Measurements from ENCODE around the gene LRP4.

Gene LRP4

DNA sequence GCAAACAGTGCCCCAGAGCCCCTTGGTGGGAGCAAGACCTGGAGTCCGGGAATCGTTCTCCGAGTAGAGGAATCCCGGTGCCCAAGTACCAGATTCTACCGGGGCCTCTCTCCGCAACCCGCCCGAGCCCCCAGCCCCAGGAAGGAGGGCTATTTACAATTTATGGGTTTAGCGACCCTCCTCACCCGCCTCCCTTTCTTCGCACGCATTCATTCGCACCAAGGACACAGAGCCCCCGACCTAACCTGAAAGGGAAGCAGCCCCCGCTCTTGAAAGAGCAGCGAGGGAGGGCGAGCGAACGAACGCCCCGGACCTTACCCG lies 628 bp downstream of the LRP4 start:
- DNase-seq, result no peak

GRCh38 chr11:46917109-46917761 lies 1.1 kb downstream of the LRP4 start:
- DNase-seq, result peak; percentile 29

DNA sequence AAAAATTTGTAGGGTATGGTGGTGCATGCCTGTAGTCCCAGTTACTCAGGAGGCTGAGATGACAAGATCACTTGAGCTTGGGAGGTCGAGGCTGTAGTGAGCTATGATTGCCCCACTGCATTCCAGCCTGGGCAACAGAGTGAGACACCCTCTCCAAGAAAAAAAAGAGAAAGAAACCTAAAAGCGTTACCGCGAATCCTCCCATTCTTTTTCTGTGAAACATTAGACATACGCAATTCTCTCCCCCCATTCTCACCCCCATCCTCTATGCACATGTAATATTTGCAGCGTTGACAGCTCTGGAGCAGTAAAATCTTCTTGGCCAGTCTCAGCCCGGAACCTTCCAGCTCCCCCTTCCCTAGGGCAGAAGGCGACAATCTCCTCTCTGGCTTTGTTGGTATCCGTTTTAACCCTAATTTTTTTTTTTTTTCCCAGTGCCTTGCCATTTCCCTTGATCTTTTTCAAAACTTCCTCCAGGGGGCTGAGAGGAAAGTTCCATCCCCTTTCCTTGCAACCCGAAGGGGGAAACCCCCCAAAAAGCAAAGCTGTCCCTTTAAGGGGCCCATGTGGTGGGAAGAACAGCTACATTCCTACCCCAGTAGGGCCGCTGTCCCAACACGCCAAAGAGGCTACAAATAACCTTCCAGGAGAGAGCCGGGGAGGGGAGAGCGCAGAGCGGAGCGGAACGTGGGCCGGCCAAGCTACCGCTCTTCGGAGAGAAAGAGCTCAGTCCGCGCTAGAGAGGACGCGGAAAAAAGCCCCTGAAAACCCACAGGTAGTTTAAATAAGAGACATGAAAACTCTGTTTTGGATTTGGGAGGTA lies 1.9 kb downstream of the LRP4 start:
- peak; percentile 53 for DNase-seq

DNA sequence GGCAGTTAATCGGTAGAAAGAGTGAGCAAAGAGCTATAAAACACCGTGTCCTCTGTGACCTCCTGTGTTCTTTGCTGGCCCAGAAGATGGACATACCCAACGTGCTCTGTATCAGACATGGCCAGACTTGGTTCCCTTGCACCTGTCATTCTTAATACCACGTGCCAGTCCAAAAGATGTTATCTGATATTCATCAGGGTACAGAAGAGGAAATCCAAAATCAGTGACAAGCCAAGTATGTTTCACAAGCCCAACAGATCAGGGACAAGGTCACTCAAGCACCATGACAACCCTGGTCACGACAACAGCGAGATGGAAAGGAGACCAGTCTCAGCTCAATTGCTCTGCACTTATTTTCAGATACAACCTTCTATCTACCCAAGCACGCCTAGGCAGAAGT lies 3.4 kb downstream of the LRP4 start:
- DNase-seq, result no peak

GRCh38 chr11:46914363-46914762 lies 4.0 kb downstream of the LRP4 start:
- peak; percentile 48 for DNase-seq

DNA sequence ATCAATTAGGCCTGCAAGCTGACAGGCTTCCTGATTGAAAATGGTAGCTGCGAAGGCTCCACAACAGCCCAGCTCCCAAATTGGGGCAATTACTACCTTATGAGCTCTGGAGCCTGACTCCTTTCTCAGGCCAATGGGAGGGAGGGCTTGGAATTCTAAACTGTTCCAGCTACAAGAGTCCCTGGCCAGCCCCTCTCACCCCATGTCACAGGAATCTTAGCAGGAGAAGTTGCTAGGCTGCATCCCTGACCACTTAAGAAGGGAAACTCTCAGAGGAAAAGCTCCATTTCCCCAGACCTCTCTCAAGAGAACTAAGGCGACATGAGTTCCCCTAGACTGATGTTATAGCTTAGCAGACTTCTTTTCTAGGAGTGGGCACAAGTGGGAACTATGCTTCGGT lies 4.9 kb downstream of the LRP4 start:
- DNase-seq, result no peak

GRCh38 chr11:46912526-46913150 lies 5.7 kb downstream of the LRP4 start:
- DNase-seq, result no peak

- no peak for DNase-seq
Observed at GRCh38 chr11:46907606-46908005, 10.7 kb downstream of the LRP4 start.

- DNase-seq, result no peak
Observed at GRCh38 chr11:46906609-46907041, 11.7 kb downstream of the LRP4 start.

- DNase-seq, result no peak
Observed at GRCh38 chr11:46905806-46906205, 12.5 kb downstream of the LRP4 start.

DNA sequence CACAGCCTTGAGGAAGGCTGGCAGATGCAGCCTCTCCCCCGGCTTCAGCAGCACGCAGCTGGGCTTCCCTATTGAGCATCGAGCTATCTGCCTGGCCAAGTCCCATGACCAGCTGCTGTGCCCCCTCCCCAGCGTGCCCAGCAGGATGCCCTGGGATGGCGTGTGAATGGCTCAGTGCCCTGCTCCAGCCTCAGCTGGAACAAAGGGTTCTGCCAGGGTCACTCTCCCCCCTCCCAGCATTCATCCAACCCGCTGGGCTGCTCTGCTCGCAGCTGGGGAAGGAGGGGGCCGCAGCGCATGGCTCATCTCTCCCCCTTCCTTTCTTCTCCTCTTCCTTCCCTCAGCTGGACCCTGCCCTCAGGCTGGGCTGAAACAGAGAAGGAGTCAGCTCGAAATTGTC lies 14.5 kb downstream of the LRP4 start:
- no peak for DNase-seq

- no peak for DNase-seq
Observed at GRCh38 chr11:46902694-46903093, 15.7 kb downstream of the LRP4 start.

DNA sequence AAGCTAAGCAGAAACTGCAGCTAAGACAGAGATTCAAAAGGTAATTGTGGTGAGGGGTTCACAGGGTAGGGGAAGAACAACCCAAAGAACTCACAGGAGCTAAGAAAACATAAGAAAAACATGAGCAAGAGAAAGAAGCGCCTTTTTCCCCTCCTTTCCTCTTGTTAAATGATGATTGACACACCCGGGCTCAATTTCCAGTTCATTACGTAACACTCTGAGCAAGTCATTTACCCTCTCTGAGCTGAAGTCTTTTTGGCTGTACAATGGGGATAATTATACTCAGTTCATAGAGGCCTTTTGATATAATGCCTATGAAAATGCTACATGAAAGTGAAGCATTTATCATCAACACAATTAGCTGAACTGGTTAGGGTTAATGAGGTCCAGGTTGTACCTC lies 17.2 kb downstream of the LRP4 start:
- DNase-seq, result no peak

- no peak for DNase-seq
Observed at GRCh38 chr11:46900091-46900746, 18.1 kb downstream of the LRP4 start.

DNA sequence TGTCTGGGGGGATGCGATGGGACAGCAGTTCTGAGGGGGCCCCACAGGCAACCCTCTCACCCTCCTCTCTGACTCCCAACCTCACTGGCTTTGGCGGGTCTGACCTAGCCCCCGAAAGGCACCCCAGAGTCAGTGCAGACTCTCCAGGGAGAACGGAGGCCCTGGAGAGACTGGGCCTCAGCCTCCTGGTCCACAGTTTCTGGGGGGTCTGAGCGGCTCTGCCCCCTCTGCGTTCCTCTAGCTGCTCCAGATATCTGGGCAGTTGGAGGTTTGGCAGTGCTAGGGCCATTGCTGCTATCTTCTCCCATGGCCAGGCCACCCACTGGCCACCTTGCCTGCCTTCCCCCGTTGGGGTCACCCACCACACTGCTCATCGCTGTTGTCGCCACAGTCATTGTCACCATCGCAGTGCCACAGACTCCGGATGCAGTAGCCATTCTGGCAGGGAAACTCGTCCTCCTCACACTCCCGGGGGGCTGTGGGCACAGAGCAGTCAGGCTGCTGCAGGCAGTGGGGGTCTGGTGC lies 18.8 kb downstream of the LRP4 start:
- no peak for DNase-seq

DNA sequence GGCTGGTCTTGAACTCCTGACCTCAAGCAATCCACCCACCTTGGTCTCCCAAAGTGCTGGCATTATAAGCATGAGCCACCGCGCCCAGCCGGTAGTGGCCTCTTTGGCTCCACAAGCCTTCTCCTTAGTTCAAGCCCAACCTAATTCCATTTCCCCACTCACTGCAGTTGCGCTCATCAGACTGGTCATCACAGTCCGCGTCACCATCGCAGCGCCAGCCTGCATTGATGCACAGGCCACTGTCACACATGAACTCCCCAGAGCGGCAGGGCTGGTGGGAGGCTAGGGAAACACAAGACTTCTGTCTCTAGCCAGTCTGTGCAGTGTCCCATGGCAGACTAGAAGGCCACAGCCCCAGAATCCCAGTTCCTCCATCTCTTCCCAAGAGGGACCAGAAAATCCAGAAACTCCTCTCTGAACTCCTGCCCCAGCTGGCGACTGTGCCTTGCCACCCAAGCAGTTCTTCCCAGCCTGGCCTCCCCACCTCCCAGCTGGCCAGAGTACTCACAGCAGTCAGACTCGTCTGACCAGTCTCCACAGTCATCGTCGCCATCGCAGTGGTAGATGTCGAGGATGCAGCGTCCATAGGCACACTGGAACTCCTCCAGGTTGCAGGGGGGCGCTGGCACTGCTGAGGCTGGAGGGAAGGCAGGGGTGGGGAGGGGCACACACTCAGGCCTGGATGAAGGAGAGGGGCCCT lies 19.8 kb downstream of the LRP4 start:
- DNase-seq, result no peak

DNA sequence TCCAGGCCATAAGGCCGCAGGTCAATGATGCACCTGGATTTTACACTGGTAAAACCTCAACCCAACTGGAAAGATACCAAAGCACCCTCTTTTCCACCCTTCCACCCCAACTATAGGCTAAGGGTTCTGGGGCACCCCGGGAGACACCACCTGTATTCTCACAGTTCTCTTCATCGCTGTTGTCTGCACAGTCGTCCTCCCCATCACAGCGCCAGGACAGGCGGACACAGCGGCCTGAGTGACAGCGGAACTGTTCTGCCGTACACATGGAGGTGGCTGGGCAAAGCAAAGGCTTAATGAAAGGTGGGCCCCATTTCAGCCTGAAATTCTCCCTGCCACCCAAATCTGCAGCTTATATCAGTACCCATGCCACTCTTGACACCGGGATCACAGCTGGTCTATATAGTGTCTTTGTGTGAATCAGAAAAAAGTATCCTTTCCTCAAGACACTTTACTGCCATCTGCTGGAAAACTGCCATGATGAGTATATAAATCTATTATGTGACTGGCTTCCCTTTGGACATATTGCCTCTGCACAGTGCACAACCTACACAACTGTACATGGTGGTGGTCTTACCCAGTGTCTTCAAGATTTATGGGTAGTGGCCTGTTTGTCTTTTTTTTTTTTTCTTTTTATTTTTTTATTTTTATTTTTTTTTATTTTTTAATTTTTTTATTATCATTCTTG lies 21.5 kb downstream of the LRP4 start:
- peak; percentile 63 for DNase-seq

DNA sequence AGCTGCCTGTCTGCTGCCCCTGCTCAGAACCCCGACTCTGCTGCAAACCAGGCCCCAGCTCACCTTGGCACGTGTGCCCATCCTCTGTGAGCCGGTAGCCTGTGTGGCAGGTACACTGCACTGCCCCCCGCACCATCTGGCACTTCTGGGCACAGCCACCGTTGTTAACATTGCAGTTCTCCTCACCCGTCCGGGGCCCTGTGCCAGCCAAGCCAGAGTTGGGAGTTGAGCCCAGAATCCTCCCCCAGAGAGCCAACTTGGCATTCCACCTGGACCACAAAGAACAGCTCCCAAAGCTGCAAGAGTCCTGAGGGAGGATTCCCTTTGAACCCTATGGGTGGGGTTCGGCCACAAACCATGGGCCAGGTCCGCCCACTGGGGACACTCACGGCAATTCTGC lies 22.5 kb downstream of the LRP4 start:
- no peak for DNase-seq

- no peak for DNase-seq
Observed at GRCh38 chr11:46894961-46895360, 23.4 kb downstream of the LRP4 start.

- no peak for DNase-seq
Observed at GRCh38 chr11:46894506-46894905, 23.8 kb downstream of the LRP4 start.

DNA sequence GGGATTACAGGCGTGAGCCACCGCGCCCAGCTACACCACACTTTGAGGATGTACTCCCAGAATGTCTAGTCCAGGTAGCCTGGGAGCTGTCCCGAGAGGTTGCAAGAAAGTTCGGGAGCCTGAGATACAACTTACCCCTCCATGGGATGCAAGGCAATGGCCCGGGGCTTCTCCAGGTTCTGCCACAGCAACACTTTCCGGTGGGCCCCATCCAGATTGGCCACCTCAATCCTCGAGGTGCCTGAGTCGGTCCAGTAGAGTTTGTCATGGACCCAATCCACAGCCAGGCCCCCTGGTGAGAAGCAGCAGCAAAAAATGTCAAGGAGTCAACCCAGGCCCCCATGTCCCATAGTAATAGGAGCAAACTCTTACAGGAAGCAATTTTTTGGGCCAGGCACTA lies 25.5 kb downstream of the LRP4 start:
- DNase-seq, result no peak

DNA sequence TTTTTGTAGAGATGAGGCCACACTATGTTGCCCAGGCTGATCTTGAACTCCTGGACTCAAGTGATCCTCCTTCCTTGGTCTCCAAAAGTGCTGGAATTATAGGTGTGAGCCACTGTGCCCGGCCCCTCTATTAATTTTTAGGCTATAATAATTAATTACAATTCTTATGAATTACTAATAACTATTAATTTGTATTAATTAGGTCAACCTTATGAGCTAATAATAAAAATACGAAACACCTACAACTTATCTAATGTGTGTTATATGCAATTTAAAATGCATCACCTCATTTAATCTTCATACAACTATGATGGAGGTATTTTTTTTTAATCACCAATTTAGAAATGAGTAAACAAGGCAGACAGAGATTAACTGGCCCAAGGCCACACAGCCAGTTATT lies 26.2 kb downstream of the LRP4 start:
- no peak for DNase-seq

Data from HCEC 1CT (cell line).